GM12891 (cell line): Measurements from ENCODE around the gene RCHY1.

Experiments used
- DNase-seq: peaks from one replicate; pipeline ENCODE4 v3.0.0; 2011; ENCODE audit warnings: low spot score; ENCODE audit not compliant: insufficient read length
- FAIRE-seq: peaks from 2 replicates; lab custom pipeline; 2011; peaks lifted over from hg19 to GRCh38; lab: Jason Lieb, UNC
- PAX5 ChIP-seq: IDR thresholded peaks from 2 replicates; pipeline ENCODE4 v1.6.1; 2011; ENCODE audit warnings: low read length, moderate library complexity, mild to moderate bottlenecking; ENCODE audit not compliant: insufficient read depth, severe bottlenecking
- POLR2A ChIP-seq: IDR thresholded peaks from 2 replicates; pipeline ENCODE4 v1.6.1; 2011; ENCODE audit warnings: low read depth, low read length, control low read depth
- POLR2AphosphoS5 ChIP-seq: IDR thresholded peaks from 2 replicates; pipeline ENCODE4 v1.6.1; 2011; ENCODE audit warnings: low read depth, low read length, control low read depth
- POU2F2 ChIP-seq: IDR thresholded peaks from 2 replicates; pipeline ENCODE4 v1.6.1; 2011; ENCODE audit warnings: low read depth, mild to moderate bottlenecking, control low read depth, low read length, moderate library complexity
- SPI1 ChIP-seq: IDR thresholded peaks from 2 replicates; pipeline ENCODE4 v1.6.1; 2011; ENCODE audit warnings: low read depth, low read length, control low read depth
- TAF1 ChIP-seq: IDR thresholded peaks from 2 replicates; pipeline ENCODE4 v1.6.1; 2011; ENCODE audit warnings: low read depth, low read length, control low read depth

Gene RCHY1

GRCh38 chr4:75496406-75496805 lies 17.8 kb downstream of the RCHY1 start:
- no peak for TF ChIP-seq TAF1
- no peak for TF ChIP-seq POU2F2
- no peak for TF ChIP-seq POLR2A
- TF ChIP-seq POLR2AphosphoS5, result no peak
- no peak for TF ChIP-seq SPI1
- no peak for TF ChIP-seq PAX5
- FAIRE-seq, result no peak
- no peak for DNase-seq

- TF ChIP-seq POU2F2 (no peak), TAF1 (no peak), SPI1 (no peak), POLR2AphosphoS5 (no peak), POLR2A (no peak)
- DNase-seq (no peak), FAIRE-seq (no peak)
Measured at GRCh38 chr4:75495476-75495875, 18.7 kb downstream of the RCHY1 start.

GRCh38 chr4:75494563-75494962 lies 19.6 kb downstream of the RCHY1 start:
- no peak for DNase-seq
- no peak for FAIRE-seq
- no peak for TF ChIP-seq POLR2A
- TF ChIP-seq POU2F2, result no peak
- TF ChIP-seq SPI1, result no peak
- TF ChIP-seq POLR2AphosphoS5, result no peak
- no peak for TF ChIP-seq TAF1
- no peak for TF ChIP-seq PAX5

DNA sequence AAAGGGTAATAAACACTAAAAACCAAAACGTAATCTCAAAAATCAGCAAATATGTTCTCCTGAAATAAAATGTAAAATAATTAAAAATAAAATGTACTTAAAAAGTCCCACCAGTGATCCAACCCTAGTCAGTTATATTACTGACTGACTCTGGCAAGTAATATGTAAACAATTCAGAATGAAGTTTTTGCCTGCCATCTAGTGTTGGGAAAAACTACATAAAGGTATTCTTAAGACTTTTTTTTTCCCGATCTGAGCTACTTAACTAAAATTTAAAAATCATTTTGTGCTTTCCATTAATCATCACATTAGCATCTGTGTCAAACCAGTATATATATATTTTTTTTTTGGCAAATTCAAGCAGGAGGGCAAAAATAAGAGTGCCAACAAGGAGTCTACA lies 24.0 kb downstream of the RCHY1 start:
- TF ChIP-seq POLR2A (no peak), TAF1 (no peak), POLR2AphosphoS5 (no peak)
- DNase-seq (no peak), FAIRE-seq (no peak)

GRCh38 chr4:75484190-75484589 lies 30.0 kb downstream of the RCHY1 start:
- FAIRE-seq, result peak; percentile 9
- TF ChIP-seq POU2F2, result no peak
- TF ChIP-seq TAF1, result no peak

DNA sequence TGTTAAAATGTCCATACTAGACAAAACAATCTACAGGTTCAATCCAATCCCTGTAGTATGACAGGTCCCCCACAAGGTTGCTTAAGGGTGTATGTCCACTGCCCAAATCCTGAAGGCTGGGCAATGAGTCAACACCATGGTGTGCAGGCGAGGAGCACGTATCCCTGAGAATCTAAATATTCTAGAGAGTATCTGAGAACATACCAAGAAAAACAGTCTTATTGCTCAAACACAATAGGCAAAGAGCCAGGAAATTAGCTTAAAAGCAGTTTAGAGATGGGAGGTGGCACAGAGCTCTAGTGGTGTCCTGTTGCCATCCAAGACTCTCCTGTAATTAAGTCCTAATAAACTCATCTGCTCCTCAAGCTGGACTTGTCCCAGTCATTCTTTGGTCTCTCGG lies 37.0 kb downstream of the RCHY1 start:
- FAIRE-seq (no peak), DNase-seq (no peak)
- TF ChIP-seq TAF1 (no peak), POU2F2 (no peak), SPI1 (no peak)

More at GRCh38 chr4:75484190-75484589, 30.0 kb downstream of the RCHY1 start:
- no peak for DNase-seq

GRCh38 chr4:75470738-75471137 lies 43.5 kb downstream of the RCHY1 start:
- DNase-seq, result no peak
- no peak for FAIRE-seq
- no peak for TF ChIP-seq SPI1
- TF ChIP-seq PAX5, result no peak
- TF ChIP-seq POLR2AphosphoS5, result no peak
- no peak for TF ChIP-seq POU2F2
- no peak for TF ChIP-seq TAF1
- no peak for TF ChIP-seq POLR2A

DNA sequence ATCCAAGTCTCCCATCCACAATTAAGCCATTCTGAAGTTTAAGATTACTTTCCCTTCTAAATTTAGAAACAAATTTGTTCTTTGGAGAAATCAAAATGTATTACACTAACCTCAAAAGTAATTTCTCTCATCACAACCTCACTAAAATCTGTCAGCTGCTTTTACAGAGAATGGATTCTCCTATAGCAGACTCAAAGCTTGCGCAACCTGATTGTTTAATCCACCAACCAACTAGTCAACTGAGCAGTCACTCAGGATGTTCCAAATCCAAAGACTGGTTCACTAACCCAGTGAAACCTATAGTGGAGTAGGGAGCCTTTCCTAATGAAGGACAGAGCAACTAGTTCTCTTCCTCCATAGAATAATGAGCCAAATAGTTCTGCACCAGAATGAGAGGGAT lies 44.3 kb downstream of the RCHY1 start:
- no peak for FAIRE-seq
- DNase-seq, result no peak
- TF ChIP-seq POLR2AphosphoS5, result no peak

DNA sequence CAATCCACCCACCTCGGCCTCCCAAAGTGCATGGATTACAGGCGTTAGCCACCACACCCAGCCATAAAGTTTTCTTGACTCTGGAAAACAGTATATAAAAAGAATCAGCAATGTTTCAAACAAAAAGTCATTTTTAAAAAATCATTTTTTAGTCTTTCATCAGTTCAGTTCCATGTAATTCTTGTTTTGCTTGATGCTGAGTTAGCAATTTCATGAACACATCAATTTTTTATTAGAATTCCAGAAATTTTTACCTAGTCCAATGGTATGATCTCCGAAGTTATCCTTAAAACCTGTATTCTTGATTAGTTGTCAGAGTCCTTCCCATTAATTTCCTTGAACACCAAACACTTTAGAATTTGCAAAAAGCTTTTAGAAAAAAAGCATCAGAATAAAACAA lies 56.8 kb downstream of the RCHY1 start:
- DNase-seq, result no peak
- TF ChIP-seq POLR2AphosphoS5 (no peak), PAX5 (no peak), SPI1 (no peak), TAF1 (no peak), POLR2A (no peak), POU2F2 (no peak)
- no peak for FAIRE-seq

DNA sequence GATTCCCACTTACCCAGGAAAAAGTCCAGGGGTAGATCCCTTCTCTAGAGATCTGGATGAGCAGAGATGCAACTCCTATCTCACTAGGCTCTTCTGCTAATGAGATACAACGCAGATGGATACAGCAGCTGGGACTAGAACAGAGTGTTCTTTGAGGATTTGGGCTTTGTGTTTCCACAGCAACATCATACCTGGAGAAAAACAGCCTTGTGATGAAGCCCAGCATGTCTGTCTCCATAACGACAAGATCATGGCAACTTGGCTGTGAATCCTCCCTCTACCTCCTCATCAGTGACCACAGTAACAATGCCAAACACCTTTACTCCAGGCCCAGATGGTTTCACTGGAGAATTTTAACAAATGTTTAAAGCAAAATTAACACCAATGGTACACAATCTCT lies 80.1 kb downstream of the RCHY1 start:
- DNase-seq (no peak), FAIRE-seq (no peak)
- TF ChIP-seq POLR2A (no peak), POU2F2 (no peak), SPI1 (no peak), PAX5 (no peak), POLR2AphosphoS5 (no peak), TAF1 (no peak)

- DNase-seq, result no peak
- FAIRE-seq, result no peak
- TF ChIP-seq POLR2AphosphoS5, result no peak
- TF ChIP-seq SPI1, result no peak
- TF ChIP-seq POLR2A, result no peak
- no peak for TF ChIP-seq TAF1
- TF ChIP-seq POU2F2, result no peak
- TF ChIP-seq PAX5, result no peak
Measured at GRCh38 chr4:75432683-75433082, 81.5 kb downstream of the RCHY1 start.
